ENCODE results near the gene RNF130. TPM values are rescaled to one million over a fixed set of nuclear protein-coding genes. Genes with fewer than 3 reads are reported as not detected.
A peak's percentile ranks its signal among the peaks of the same experiment; 100 is the strongest.

RNF130 gene
- total and polyA plus RNA-seq, 9 of the 15 experiments (the other 6 are each of a cell fraction or from before 2014, with no cell fraction given) = 5.8 to 39.4 (median 27.1) TPM

- TF ChIP-seq REST (IDR thresholded peaks at IDR 0.05; ENCODE audit: borderline replicate concordance) (no peak), REST (CRISPR knock-in tag; IDR thresholded peaks at IDR 0.05; ENCODE audit: low read depth) (0 out of 2 replicates have a peak, but pooled peaks have one; percentile 15), ZNF586 (CRISPR knock-in tag; conservative IDR thresholded peaks at IDR 0.05) (no peak)
- TF ChIP-seq, protein P1, sequence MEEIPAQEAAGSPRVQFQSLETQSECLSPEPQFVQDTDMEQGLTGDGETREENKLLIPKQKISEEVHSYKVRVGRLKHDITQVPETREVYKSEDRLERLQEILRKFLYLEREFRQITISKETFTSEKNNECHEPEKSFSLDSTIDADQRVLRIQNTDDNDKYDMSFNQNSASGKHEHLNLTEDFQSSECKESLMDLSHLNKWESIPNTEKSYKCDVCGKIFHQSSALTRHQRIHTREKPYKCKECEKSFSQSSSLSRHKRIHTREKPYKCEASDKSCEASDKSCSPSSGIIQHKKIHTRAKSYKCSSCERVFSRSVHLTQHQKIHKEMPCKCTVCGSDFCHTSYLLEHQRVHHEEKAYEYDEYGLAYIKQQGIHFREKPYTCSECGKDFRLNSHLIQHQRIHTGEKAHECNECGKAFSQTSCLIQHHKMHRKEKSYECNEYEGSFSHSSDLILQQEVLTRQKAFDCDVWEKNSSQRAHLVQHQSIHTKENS (CRISPR knock-in tag; IDR thresholded peaks at IDR 0.05) = no peak
Measured at GRCh38 chr5:180093241-180093640, 21.7 kb upstream of the RNF130 start (continued).
